Measurements from ENCODE around the gene CSNK1D.

The CSNK1D gene

DNA sequence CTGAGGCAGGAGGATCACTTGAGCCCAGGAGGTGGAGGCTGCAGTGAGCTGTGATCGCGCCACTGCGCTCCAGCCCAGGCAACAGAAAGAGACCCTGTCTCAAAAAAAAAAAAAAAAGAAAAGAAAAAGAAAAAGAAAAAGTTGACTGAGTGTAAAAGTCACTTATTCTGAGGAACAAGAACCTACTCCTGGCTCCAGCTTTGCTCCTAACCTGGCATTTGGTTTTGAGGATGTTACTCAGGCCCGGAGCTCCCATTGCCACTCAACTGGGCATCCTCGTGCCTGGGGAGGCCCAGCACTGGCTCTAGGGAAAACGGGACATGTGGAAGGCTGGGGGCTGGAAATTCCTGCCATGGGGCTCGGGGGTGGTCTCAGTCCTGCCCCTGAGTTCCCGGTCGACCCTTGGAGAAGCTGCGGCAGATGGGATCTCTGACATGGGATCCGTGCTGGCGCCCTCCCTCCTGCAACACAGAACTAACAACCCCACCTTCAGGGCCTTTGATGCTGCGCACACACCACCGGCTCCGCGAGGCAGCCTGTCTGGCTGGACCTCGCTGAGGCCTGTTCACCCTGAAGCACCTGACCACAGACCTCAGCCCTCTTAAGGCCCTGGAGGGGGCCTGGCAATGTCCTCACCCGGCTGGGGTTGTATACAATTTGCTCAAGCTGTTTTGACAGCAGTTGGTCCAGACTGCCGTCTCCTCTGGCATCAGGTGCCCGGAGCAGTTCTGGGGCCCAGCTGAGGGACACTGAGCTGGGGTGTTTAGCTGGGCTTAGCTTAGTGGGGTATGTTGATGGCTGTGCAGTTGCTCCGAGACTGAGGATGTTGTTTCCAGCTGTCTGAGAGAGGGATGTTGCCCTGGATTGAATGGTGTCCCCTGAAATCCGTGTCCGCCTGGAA lies 31.6 kb upstream of the CSNK1D start:
- TF ChIP-seq, protein P1, sequence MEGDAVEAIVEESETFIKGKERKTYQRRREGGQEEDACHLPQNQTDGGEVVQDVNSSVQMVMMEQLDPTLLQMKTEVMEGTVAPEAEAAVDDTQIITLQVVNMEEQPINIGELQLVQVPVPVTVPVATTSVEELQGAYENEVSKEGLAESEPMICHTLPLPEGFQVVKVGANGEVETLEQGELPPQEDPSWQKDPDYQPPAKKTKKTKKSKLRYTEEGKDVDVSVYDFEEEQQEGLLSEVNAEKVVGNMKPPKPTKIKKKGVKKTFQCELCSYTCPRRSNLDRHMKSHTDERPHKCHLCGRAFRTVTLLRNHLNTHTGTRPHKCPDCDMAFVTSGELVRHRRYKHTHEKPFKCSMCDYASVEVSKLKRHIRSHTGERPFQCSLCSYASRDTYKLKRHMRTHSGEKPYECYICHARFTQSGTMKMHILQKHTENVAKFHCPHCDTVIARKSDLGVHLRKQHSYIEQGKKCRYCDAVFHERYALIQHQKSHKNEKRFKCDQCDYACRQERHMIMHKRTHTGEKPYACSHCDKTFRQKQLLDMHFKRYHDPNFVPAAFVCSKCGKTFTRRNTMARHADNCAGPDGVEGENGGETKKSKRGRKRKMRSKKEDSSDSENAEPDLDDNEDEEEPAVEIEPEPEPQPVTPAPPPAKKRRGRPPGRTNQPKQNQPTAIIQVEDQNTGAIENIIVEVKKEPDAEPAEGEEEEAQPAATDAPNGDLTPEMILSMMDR (conservative IDR thresholded peaks at IDR 0.05; ENCODE audit: low read length) = no peak
- no peak overlapping the region for H3K4me3 ChIP-seq (ENCODE audit: low read length)
- no peak for DNase-seq (ENCODE audit: low read depth)

DNA sequence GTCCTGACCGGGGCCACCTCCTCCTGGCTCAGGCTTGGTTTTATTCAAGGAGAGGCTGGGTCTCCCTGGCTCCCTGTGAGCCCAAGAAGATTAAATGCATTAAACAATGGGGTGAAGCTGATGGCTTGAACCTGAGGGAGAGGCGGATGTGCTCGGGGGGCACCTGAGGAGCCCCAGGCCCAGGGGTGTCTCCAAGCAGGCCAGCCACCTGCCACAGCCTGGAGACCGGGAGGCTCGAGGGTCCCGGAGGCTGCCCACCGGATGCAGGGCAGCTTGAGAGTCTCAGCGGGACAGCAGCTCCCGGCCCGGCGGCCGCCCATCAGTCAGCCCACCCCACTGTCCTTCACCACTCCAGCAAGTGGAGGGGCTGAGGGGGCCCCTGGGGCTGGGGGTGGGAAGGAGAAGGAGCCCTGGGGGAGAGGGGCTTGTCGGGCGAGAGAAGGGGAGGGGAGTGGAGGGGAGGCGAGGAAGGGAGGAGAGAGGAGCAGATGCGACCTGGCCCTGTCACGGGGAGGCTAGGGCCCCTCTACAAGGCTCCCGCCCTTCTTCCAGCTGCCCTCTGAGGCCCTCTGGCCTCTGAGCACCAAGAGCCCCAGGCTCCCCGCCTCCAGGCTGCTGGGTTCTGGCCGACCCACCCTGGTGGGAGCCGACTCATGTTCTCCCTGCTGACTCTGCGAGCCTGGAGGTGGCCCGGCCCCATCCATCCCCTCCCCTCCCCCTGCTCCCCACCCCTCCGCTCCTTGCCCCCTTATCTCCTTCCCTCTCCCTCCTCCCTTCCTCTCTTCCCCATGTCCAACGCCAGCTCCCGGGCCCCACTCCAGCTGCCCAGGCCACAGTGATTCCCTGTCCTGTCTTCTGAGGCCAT lies 30.7 kb upstream of the CSNK1D start:
- DNase-seq (ENCODE audit: low read depth) = no peak
- TF ChIP-seq, protein P1 (conservative IDR thresholded peaks at IDR 0.05; ENCODE audit: low read length) = no peak
- H3K4me3 ChIP-seq (ENCODE audit: low read length) = no peak overlapping the region

DNA sequence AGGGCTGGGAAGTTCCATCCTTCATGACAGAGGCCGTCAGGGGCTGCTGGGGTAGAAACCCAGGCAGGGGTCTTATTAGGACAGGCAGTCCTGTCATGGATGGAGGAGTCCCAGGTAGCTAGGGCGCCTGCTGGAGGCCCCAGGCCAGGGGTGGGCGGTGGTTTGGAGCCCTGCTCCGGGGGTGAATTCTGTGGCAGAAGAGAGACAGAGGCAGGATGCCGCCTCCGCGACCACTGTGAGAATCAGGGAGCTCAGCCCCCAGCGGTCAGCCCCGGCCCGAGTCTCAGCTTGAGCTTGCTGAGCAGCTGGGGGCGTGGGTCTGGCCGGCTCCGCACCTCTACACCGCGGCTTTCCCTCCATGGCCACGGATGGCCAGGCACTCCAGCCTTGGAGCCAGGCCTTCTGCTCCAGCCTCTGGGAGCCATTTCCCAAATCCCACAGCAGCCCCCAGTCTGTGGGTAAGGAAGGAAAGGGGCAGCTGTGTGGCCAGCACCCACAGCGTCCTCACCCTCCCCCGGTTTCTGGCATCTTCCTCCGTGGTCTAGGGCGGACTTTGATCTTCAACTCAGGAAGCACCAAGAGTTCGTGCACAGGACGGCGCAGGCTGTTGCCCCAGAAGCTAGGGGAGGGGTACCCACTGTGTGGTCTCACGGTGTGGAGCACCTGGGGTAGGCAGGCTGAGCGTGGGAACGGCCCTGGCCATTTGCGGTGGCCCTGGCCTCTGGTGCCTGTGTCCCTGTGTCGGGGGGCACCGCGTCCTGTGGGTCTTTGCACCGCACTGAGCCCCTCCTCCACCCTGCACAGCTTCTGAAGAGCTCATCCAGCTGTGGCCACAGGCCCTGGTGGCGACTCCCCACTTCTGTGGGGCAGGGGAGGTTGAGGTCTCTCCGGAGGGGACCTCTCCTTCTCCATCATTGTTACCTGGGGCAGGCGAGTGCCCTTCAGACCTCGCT lies 29.8 kb upstream of the CSNK1D start:
- no peak for DNase-seq (ENCODE audit: low read depth)

DNA sequence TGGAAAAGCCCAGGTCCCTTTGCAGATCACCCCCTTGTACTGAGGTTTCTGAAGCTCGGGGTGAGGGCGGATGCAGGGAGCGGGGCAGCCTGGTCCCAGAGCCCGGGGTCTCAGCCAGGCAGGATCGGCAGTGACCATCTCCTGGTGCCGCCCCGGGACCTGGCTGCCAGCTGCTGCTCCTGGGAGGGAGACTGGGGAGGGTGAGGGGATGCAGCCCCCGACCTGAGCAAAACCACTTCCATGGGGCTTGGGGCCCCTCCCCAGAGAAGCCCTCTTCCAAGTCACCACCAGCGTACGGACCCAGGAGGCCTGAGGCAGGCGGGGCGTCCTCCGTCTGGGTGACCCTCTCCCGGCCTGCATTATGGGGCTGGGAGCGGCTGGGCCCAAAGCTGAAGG lies 29.1 kb upstream of the CSNK1D start:
- no peak for DNase-seq (ENCODE audit: low read depth)
- TF ChIP-seq, protein P1 (conservative IDR thresholded peaks at IDR 0.05; ENCODE audit: low read length) = no peak
- H3K4me3 ChIP-seq (ENCODE audit: low read length) = no peak overlapping the region

More for the DNA sequence above, 29.8 kb upstream of the CSNK1D start:
- TF ChIP-seq, protein P1 (conservative IDR thresholded peaks at IDR 0.05; ENCODE audit: low read length) = no peak
- no peak overlapping the region for H3K4me3 ChIP-seq (ENCODE audit: low read length)

DNA sequence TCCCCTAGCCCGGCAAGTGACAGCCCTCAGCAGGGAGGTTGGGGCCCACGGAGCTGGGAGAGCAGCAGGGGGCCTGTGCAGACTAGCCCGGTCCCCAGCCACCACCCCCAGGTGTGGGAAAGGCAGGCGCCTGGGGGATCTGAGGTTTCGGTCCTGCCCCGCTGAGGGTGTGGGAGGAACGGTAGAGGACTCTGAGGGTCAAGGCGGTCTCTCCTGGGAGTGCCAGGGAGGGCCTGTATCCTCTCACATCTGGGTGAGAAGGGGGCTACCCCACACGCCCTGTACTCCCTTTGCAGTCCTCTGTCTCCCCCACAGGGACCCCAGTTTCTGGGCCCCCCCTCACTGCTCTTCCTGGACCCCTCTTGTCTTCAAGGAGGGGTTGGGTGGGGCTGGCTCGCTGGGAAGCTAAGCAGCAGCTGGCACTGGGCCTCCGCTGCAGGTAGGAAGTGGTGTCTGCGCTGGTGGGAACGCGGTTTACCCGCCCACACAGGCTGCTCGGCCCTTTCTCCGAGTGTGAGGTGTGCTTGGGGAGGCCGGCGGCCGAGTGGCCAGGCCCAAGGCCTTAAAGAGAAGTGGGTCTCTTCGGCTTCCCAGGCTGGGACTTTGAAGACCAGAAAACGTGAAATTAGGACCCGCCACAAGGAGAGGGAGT lies 28.5 kb upstream of the CSNK1D start:
- no peak for DNase-seq (ENCODE audit: low read depth)
- H3K4me3 ChIP-seq (ENCODE audit: low read length) = no peak overlapping the region
- TF ChIP-seq, protein P1 (conservative IDR thresholded peaks at IDR 0.05; ENCODE audit: low read length) = no peak

DNA sequence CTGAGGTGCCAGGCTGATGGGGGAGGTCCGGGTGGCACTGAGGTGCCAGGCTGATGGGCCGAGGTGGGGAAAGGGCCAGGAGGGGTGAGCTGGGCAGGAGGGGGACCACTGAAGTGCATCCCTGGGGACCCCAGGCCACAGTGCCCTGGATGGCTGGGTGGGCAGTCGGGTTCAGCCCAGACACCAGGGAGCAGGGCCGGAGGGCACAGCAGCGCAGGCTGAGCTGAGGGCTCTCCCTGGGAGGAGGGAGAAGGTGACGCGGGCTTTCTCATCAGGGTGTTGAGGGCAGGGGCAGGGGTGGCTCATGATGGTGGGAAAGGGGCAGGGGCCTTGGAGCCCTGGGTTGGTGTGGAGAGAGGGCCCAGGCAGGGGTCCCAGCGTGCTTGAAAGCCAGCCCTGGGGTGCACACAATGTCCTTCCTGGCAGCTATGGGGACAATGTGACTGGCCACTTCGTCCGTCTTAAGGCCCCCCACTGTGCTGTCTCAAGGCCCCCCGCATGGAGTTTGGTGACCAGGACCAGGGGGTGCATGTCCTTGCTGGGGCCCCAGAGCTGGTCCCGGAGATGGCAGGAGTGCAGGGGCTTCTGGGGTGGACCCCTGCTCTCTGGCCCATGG lies 27.9 kb upstream of the CSNK1D start:
- DNase-seq (ENCODE audit: low read depth) = no peak
- H3K4me3 ChIP-seq (ENCODE audit: low read length) = no peak overlapping the region
- TF ChIP-seq, protein P1 (conservative IDR thresholded peaks at IDR 0.05; ENCODE audit: low read length) = no peak

Data from AG10803 (cell line).